Adrenal gland (tissue), 12 donors: ENCODE results near the gene NCK2. TPM values are rescaled to one million over a fixed set of nuclear protein-coding genes. Genes with fewer than 3 reads are reported as not detected.

Experiments used
- DNase-seq, 7 donors: peaks; one replicate each; pipeline ENCODE4 v3.0.0-alpha.2; 2019 to 2020
- H3K27ac ChIP-seq, 5 donors: fragments of 200-600 bp; sonication (generic) in 4 of 5; 1 replicate in 3 of 5; 2 replicates in 2 of 5; pipeline versions ENCODE4 v1.5.1 to v1.8.0; 2016 to 2020; ENCODE audit warnings: mild to moderate bottlenecking in 1 of 5
- H3K27me3 ChIP-seq: fragments of 200-600 bp; 2 replicates; pipeline ENCODE4 v1.8.0; 2021
- H3K36me3 ChIP-seq, 2 donors: fragments of 200-600 bp; replicated peaks in 1 of 2; 1 replicate in 1 of 2; 2 replicates in 1 of 2; pipeline versions ENCODE4 v1.5.1 to v1.8.0; 2018 to 2022
- H3K4me1 ChIP-seq, 2 donors: fragments of 200-600 bp; replicated peaks in 1 of 2; 1 replicate in 1 of 2; 2 replicates in 1 of 2; pipeline versions ENCODE4 v1.5.1 to v1.8.0; 2018 to 2021
- H3K4me3 ChIP-seq, 4 donors: fragments of 200-600 bp; sonication (generic) in 3 of 4; one replicate each; pipeline ENCODE4 v1.5.1; 2016 to 2018
- H3K9me3 ChIP-seq, 3 donors: fragments of 200-600 bp; sonication (generic) in 1 of 3; replicated peaks in 1 of 3; 1 replicate in 2 of 3; 2 replicates in 1 of 3; pipeline versions ENCODE4 v1.5.1 to v1.8.0; 2016 to 2021
- POLR2A ChIP-seq, 2 donors: fragments of 450-650 bp; IDR thresholded peaks; one replicate each; pipeline ENCODE4 v1.6.1; 2017; ENCODE audit warnings: antibody characterized with exemption in 2 of 2, mild to moderate bottlenecking in 2 of 2, moderate library complexity in 1 of 2
- whole genome bisulfite sequencing, 4 donors: extraction: QIAGEN DNeasy Blood & Tissue Kit in 2 of 4; methylation state at CpG; one replicate each; pipeline versions ENCODE4 v1.1.5 to v1.1.7; 2013 to 2017; 5-methylcytosine and 5-hydroxymethylcytosine counted together
- intact Hi-C, 2 donors: fragments of 100-400 bp; cut with DNase I; formaldehyde crosslinking; loops; one replicate each; pipeline versions ENCODE4 v1.14.1 to v1.15.0; 2022 to 2023
- polyA plus RNA-seq, 3 donors: library from polyadenylated mRNA; stranded (reverse); fragments of 200-250 nt in 2 of 3; fragments of 350-450 nt in 1 of 3; fragmentation: Illumina TruSeq in 1 of 3; extraction: RNeasy Lipid Tissue Mini Kit (QIAGEN cat#74804) in 1 of 3; gene quantifications; one replicate each; pipeline ENCODE4 v1.2.3, GENCODE V29; 2013 to 2014
- total RNA-seq, 9 donors: library from RNA; depleted of rRNA in 4 of 9; stranded (reverse); fragments of >200 nt in 4 of 9; fragments of 120-200 nt in 1 of 9; fragmentation: NEBNext Ultra II Directional in 1 of 9; extraction: Animal tissue kit (Norgen Biotek cat#: 25700) in 1 of 9; gene quantifications; one replicate each; pipeline versions ENCODE4 v1.1.0 to v1.2.4, GENCODE V29; 2013 to 2023
- TF ChIP-seq, protein P1 (sequence below), 6 experiments: fragments of 450-650 bp in 4 of 6; fragments of 200-600 bp in 2 of 6; sonication (generic) in 1 of 6; IDR thresholded peaks; 1 replicate in 5 of 6; 2 replicates in 1 of 6; pipeline versions ENCODE4 v1.5.1 to v1.8.0; 2016 to 2021; ENCODE audit warnings: antibody characterized with exemption in 6 of 6, mild to moderate bottlenecking in 2 of 6, moderate library complexity in 1 of 6
- donor health status: healthy with polysubstance abuse.
- donor health status: Bipolar disorder and iron deficiency.
- donor health status: DM: yes; HTN: yes; CAD: no.
- donor health status: DM: no; HTN: no; CAD: no.
- donor health status: DM: no; HTN: no; CAD: no.
- donor health status: DM: yes; HTN: yes; CAD: no.

NCK2 gene
- total and polyA plus RNA-seq, 12 donors = 13.7 to 56.0 (median 37.3) TPM

DNA sequence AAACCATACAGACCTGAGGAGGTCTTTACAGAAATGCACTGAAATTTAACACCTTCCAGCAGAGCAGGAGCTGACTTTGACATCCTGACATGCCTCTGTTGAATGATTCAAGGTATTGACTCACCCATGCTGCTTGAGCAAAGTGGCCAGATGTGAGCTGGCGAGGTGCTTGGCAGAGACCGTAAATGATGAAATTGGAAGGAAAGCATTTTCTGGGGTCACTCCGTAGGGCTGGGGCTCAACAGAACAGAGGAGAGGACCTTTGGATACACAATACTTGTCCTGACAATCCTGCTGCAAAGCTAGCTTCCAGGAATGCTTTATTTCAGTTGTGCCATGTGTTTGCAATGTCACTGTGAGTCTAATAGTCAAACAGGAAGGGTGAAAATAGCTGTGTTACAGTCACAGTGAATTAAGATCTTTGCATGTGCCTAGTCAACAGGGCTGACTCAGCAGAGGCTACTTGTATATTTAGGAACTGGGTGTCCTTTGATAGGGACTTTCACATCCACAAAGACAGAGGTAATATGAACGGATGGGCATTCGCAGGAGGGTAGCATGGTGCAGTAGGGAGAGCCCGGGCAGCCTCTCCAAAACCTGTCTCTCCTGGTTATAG, 31.6 kb upstream of the NCK2 start:
- intact Hi-C loops = no loop called here
- peak in 1 of 7 donors; percentile 40 for DNase-seq
- Histone ChIP-seq H3K27ac (no peak overlapping the region), H3K4me3 (no peak overlapping the region), H3K27me3 (no peaks in the 10 kb centered on the region), H3K9me3 (no peaks in the 10 kb centered on the region), H3K36me3 (no peaks in the 10 kb centered on the region), H3K4me1 (no peaks in the 10 kb centered on the region)
- TF ChIP-seq POLR2A (IDR thresholded peaks at IDR 0.05) = no peak
- TF ChIP-seq, protein P1, sequence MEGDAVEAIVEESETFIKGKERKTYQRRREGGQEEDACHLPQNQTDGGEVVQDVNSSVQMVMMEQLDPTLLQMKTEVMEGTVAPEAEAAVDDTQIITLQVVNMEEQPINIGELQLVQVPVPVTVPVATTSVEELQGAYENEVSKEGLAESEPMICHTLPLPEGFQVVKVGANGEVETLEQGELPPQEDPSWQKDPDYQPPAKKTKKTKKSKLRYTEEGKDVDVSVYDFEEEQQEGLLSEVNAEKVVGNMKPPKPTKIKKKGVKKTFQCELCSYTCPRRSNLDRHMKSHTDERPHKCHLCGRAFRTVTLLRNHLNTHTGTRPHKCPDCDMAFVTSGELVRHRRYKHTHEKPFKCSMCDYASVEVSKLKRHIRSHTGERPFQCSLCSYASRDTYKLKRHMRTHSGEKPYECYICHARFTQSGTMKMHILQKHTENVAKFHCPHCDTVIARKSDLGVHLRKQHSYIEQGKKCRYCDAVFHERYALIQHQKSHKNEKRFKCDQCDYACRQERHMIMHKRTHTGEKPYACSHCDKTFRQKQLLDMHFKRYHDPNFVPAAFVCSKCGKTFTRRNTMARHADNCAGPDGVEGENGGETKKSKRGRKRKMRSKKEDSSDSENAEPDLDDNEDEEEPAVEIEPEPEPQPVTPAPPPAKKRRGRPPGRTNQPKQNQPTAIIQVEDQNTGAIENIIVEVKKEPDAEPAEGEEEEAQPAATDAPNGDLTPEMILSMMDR (IDR thresholded peaks at IDR 0.05) = no peak
- WGBS, 4 donors = 76 to 87% (median 83%) methylated on average over 6 of the region's 6 CpGs

GRCh38 chr2:105714141-105714540, 30.6 kb upstream of the NCK2 start:
- H3K4me3 ChIP-seq = no peak overlapping the region
- WGBS, 4 donors = 63 to 69% (median 64%) methylated on average over 6 of the region's 6 CpGs
- H3K27ac ChIP-seq = no peak overlapping the region
- TF ChIP-seq, protein P1 (IDR thresholded peaks at IDR 0.05) = no peak
- TF ChIP-seq POLR2A (IDR thresholded peaks at IDR 0.05) = no peak
- H3K27me3 ChIP-seq = no peaks in the 10 kb centered on the region
- no peaks in the 10 kb centered on the region for H3K9me3 ChIP-seq
- no peaks in the 10 kb centered on the region for H3K4me1 ChIP-seq
- no peaks in the 10 kb centered on the region for H3K36me3 ChIP-seq
- no peak for DNase-seq
- intact Hi-C loops = no loop called here

- Histone ChIP-seq H3K36me3 (no peaks in the 10 kb centered on the region), H3K4me3 (no peak overlapping the region), H3K27me3 (no peaks in the 10 kb centered on the region), H3K4me1 (no peaks in the 10 kb centered on the region), H3K27ac (no peak overlapping the region), H3K9me3 (no peaks in the 10 kb centered on the region)
- WGBS, 4 donors = 56 to 73% (median 60%) methylated on average over 8 of the region's 8 CpGs
- TF ChIP-seq, protein P1 (IDR thresholded peaks at IDR 0.05) = no peak
- no peak for TF ChIP-seq POLR2A (IDR thresholded peaks at IDR 0.05)
- no peak for DNase-seq
- intact Hi-C loops = no loop called here
Observed at GRCh38 chr2:105718846-105719481, 25.7 kb upstream of the NCK2 start.

DNA sequence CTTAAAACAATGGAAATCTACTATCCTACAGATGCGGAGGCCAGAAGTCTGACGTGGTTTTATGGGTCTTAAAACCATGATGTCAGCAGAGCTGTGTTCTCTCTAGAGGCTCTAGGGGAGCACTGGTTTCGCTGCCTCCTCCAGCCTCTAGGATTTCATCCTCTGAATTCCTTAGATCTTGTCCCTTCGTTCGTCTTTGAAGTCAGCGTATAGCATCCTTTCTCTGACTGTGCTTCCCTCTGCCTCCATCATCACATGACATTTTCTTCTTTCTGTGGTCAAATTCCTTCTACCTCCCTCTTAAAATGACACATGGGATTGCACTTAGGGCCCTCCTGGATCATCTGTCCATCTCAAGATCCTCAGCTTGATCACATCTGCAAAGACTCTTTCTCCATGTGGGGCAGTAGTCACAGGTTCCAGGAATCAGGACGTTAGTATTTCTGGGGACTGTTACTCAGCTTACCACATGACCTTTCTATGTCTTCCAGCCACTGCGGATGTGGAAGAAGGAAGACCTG, 22.7 kb upstream of the NCK2 start:
- no peaks in the 10 kb centered on the region for H3K4me1 ChIP-seq
- intact Hi-C loops = no loop called here
- H3K27ac ChIP-seq = no peak overlapping the region
- no peak for TF ChIP-seq POLR2A (IDR thresholded peaks at IDR 0.05)
- TF ChIP-seq, protein P1 (IDR thresholded peaks at IDR 0.05) = no peak
- H3K9me3 ChIP-seq = no peaks in the 10 kb centered on the region
- no peak overlapping the region for H3K4me3 ChIP-seq
- no peak for DNase-seq
- H3K36me3 ChIP-seq = no peaks in the 10 kb centered on the region
- no peaks in the 10 kb centered on the region for H3K27me3 ChIP-seq
- 79 to 89% (median 83%) methylated on average over 8 of the region's 8 CpGs for WGBS, 4 donors
